NB4 (cell line): ENCODE measurements around the gene SCAMP1.

Source experiments
- POLR2A ChIP-seq: IDR thresholded peaks from 2 replicates; pipeline ENCODE4 v1.6.1; 2011; ENCODE audit warnings: mild to moderate bottlenecking; ENCODE audit not compliant: insufficient read length; ENCODE audit errors: extremely low read depth
- TF ChIP-seq, protein P1 (sequence below): IDR thresholded peaks from one replicate; pipeline ENCODE4 v1.5.1; 2012; ENCODE audit warnings: low read depth, low read length

DNA sequence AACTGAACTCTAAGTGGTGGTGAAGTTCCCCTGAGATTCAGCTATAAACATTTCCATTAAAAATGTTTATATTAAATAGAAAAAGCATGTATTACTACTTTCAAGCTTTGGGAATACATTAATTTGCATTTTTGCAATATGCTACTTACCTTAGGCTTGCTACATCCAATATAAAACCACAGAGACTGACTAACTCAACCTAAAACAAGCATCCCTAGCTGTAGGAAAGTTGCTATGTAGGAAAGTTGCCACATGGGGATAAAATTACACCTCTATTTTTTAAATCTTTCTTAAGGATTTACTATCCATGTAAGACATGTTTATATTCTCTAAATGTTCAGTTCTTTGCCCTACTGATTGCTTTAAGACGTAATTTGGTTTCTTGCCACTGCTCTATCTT is 12.8 kb downstream of the SCAMP1 start:
- TF ChIP-seq, protein P1, sequence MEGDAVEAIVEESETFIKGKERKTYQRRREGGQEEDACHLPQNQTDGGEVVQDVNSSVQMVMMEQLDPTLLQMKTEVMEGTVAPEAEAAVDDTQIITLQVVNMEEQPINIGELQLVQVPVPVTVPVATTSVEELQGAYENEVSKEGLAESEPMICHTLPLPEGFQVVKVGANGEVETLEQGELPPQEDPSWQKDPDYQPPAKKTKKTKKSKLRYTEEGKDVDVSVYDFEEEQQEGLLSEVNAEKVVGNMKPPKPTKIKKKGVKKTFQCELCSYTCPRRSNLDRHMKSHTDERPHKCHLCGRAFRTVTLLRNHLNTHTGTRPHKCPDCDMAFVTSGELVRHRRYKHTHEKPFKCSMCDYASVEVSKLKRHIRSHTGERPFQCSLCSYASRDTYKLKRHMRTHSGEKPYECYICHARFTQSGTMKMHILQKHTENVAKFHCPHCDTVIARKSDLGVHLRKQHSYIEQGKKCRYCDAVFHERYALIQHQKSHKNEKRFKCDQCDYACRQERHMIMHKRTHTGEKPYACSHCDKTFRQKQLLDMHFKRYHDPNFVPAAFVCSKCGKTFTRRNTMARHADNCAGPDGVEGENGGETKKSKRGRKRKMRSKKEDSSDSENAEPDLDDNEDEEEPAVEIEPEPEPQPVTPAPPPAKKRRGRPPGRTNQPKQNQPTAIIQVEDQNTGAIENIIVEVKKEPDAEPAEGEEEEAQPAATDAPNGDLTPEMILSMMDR = no peak
- no peak for TF ChIP-seq POLR2A
